Measurements from ENCODE around the gene DDX42. TPM values are rescaled to one million over a fixed set of nuclear protein-coding genes. Genes with fewer than 3 reads are reported as not detected.

Gene DDX42
- total RNA-seq, 1 experiment from 2014 or later = 184 TPM

DNA sequence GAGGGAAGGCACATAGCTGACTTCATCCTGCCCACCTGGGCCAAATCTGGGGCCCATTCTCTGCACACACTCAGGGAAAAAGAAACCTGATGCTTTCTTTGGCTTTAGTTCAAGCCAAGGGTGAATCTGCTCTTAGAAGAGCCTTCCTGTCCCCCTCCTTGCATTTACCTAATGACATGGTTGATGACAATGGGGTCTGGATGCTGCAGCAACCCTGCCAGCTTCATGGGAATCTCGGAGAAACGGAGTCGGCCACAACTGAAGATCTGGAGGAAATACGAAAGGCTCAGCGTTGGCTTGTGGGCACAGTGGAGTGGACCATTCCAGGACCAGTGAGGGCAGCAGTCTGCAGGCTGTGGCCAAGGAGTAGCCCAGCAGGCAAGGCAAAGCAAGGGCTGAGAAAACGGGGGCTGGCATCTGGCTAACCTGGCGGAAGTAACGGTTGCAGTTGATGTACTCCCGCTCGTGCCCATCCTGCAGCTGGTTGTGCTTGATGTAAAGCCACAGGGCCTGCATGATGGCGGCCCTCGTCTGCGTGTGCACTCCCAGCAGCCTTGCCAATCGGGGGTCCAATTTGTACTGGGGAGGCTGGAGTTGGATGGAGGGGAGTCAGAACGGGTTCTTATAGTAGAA lies 59.9 kb downstream of the DDX42 start:
- Histone ChIP-seq H3K9ac (ENCODE audit: extremely low read depth, insufficient read length, low read length) (no peak overlapping the region), H4K20me1 (ENCODE audit: control insufficient read depth, insufficient read depth, insufficient read length) (peaks cover 2% of the 10 kb centered on the region), H3T11ph (ENCODE audit: low read length) (no peak overlapping the region), H2BK20ac (ENCODE audit: low read depth, low read length, poor library complexity, severe bottlenecking) (no peak overlapping the region), H3K23ac (ENCODE audit: insufficient read length, low read depth, low read length) (no peak overlapping the region), H2BK120ac (ENCODE audit: low read depth, low read length, poor library complexity, severe bottlenecking) (no peak overlapping the region), H4K8ac (replicated peaks; ENCODE audit: insufficient read length, low read depth, low read length) (no peak overlapping the region), H2BK15ac (ENCODE audit: low read depth, low read length) (no peak overlapping the region), H3K79me2 (ENCODE audit: insufficient read depth, low read length) (no peaks in the 10 kb centered on the region; the same call in 1 of the 2 replicates), H3K56ac (ENCODE audit: insufficient read length, low read depth, low read length) (no peak overlapping the region), H3K4ac (ENCODE audit: low read depth, low read length) (no peak overlapping the region), H2BK12ac (ENCODE audit: insufficient read length, low read depth, low read length) (no peak overlapping the region), H2AFZ (ENCODE audit: low read length) (no peak overlapping the region), H4K5ac (ENCODE audit: insufficient read length, low read depth, low read length) (no peak overlapping the region), H3K18ac (ENCODE audit: insufficient read length, low read depth, low read length) (no peak overlapping the region), H3K79me1 (ENCODE audit: insufficient read depth, low read depth, low read length, poor library complexity, severe bottlenecking) (peaks cover 3% of the 10 kb centered on the region), H3K4me2 (ENCODE audit: insufficient read depth, insufficient read length, low read length) (no peak overlapping the region), H3K4me1 (ENCODE audit: insufficient read depth, low read length) (no peaks in the 10 kb centered on the region; the same call in 1 of the 2 replicates), H3K27me3 (ENCODE audit: insufficient read depth, low read length) (no peaks in the 10 kb centered on the region), H3K14ac (ENCODE audit: insufficient read depth, low read length) (no peak overlapping the region), H2AK5ac (ENCODE audit: insufficient read length, low read length) (no peak overlapping the region), H3K9me3 (ENCODE audit: control insufficient read depth, low read depth, low read length) (no peaks in the 10 kb centered on the region), H3K27ac (ENCODE audit: insufficient read length, low read depth, low read length) (no peak overlapping the region), H4K91ac (ENCODE audit: insufficient read length, low read depth, low read length) (no peak overlapping the region), H2BK5ac (ENCODE audit: insufficient read length, low read length) (no peak overlapping the region), H3K23me2 (ENCODE audit: insufficient read length, low read depth, low read length, poor library complexity, severe bottlenecking) (no peaks in the 10 kb centered on the region)
- Mint-ChIP-seq H3K9me3 (no peaks in the 10 kb centered on the region), H3K27ac (peak overlapping the region in 2 of 3 experiments; percentile 41 to 77; a peak in 3 of 7 replicates), H3K4me1 (peaks cover 7 to 16% of the 10 kb centered on the region in 2 experiments), H3K36me3 (ENCODE audit: insufficient read depth in 1 of 3, low read depth in 3 of 3) (peaks cover 58 to 81% (median 79%) of the 10 kb centered on the region in 3 experiments), H3K4me3 (no peak overlapping the region), H3K27me3 (ENCODE audit: low read depth) (no peaks in the 10 kb centered on the region)
- TF ChIP-seq, protein P1, sequence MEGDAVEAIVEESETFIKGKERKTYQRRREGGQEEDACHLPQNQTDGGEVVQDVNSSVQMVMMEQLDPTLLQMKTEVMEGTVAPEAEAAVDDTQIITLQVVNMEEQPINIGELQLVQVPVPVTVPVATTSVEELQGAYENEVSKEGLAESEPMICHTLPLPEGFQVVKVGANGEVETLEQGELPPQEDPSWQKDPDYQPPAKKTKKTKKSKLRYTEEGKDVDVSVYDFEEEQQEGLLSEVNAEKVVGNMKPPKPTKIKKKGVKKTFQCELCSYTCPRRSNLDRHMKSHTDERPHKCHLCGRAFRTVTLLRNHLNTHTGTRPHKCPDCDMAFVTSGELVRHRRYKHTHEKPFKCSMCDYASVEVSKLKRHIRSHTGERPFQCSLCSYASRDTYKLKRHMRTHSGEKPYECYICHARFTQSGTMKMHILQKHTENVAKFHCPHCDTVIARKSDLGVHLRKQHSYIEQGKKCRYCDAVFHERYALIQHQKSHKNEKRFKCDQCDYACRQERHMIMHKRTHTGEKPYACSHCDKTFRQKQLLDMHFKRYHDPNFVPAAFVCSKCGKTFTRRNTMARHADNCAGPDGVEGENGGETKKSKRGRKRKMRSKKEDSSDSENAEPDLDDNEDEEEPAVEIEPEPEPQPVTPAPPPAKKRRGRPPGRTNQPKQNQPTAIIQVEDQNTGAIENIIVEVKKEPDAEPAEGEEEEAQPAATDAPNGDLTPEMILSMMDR (conservative IDR thresholded peaks at IDR 0.05) = no peak
- no peak for DNase-seq
- no CpG with 5 or more reads among the region's 15 CpGs for WGBS (ENCODE audit: extremely low coverage, insufficient read length, low lambda C conversion rate)
